Endothelial cell (in vitro differentiated cells): ENCODE data around the gene SLK. TPM values are rescaled to one million over a fixed set of nuclear protein-coding genes. Genes with fewer than 3 reads are reported as not detected.

Experiments used
- DNase-seq: peaks from one replicate; pipeline ENCODE4 v3.0.0; 2021; ENCODE audit warnings: low spot score
- H3K27ac Mint-ChIP-seq: one replicate; pipeline ENCODE4 v1.8.0; 2021; ENCODE audit warnings: mixed read lengths, inconsistent platforms; ENCODE audit not compliant: unreplicated experiment
- H3K27me3 Mint-ChIP-seq: one replicate; pipeline ENCODE4 v1.8.0; 2021; ENCODE audit warnings: mild to moderate bottlenecking, moderate library complexity, mixed read lengths, inconsistent platforms; ENCODE audit not compliant: unreplicated experiment
- H3K36me3 Mint-ChIP-seq: one replicate; pipeline ENCODE4 v1.8.0; 2021; ENCODE audit warnings: mild to moderate bottlenecking, low read depth, mixed read lengths, inconsistent platforms; ENCODE audit not compliant: unreplicated experiment
- H3K4me1 Mint-ChIP-seq: one replicate; pipeline ENCODE4 v1.8.0; 2021; ENCODE audit warnings: mild to moderate bottlenecking, mixed read lengths, inconsistent platforms; ENCODE audit not compliant: unreplicated experiment
- H3K4me3 Mint-ChIP-seq: one replicate; pipeline ENCODE4 v1.8.0; 2021; ENCODE audit warnings: mild to moderate bottlenecking, mixed read lengths, inconsistent platforms; ENCODE audit not compliant: unreplicated experiment
- H3K9me3 Mint-ChIP-seq: one replicate; pipeline ENCODE4 v1.8.0; 2021; ENCODE audit warnings: mixed read lengths, inconsistent platforms; ENCODE audit not compliant: unreplicated experiment
- CTCF ChIP-seq: fragments of 200-600 bp; sonication (generic); IDR thresholded peaks from one replicate; pipeline ENCODE4 v1.5.0; 2021; ENCODE audit warnings: antibody characterized with exemption; ENCODE audit not compliant: unreplicated experiment
- total RNA-seq: library from RNA; stranded (reverse); fragmentation: NEBNext Ultra II Directional; extraction: Animal tissue kit (Norgen Biotek cat#: 25700); gene quantifications from one replicate; pipeline ENCODE4 v1.2.1, GENCODE V29; 2021; ENCODE audit not compliant: unreplicated experiment

Gene SLK
- total RNA-seq, 1 donor from 2014 or later = 30.8 TPM

DNA sequence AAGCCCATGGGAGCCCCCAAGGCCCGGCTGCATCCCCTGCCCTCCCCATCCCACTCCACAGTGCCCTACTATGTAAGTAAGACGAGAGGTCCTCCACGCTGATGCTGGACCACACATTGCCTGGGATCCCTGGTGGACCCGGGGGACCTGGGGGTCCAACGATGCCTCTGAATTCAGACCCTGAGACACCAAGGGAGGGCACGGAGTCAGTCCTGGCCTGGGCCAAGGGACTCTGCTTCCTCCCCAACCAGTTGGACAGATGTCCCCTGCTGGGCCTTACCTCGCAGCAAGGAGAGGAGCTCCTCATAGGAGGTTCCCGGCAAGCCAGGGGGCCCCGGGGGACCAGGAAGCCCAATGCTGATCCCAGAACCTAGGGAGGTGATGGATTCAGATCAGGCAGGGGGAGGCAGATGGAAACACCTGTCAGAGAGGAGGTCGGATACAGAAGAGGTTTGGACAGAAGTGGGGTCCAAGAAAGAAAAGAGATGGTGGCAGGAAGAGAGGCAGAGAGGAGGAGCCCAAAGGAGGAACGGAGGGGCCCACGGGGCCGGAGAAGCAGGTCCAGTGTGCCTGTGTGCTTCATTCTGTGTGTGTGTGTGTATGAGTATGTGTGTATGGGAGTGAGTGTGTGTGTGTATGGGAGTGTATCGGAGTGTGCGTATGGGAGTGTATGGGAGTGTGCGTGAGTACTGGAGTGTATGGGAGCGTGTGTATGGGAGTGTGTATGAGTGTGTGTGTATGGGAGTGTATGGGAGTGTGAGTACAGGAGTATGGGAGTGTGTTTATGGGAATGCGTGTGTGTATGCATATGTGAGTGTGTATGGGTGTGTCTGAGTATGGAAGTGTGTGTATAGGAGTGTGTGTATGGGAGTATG lies 68.5 kb downstream of the SLK start:
- no peaks in the 10 kb centered on the region for H3K9me3 Mint-ChIP-seq
- peaks cover 16% of the 10 kb centered on the region for H3K36me3 Mint-ChIP-seq
- no peak for TF ChIP-seq CTCF
- DNase-seq = no peak
- H3K27me3 Mint-ChIP-seq = peaks cover 21% of the 10 kb centered on the region
- H3K4me1 Mint-ChIP-seq = peaks cover 7% of the 10 kb centered on the region
- no peak overlapping the region for H3K27ac Mint-ChIP-seq
- H3K4me3 Mint-ChIP-seq = peak overlapping the region; percentile 17

GRCh38 chr10:104036069-104036384 lies 69.1 kb downstream of the SLK start:
- Mint-ChIP-seq H3K27ac (no peak overlapping the region), H3K27me3 (peaks cover 22% of the 10 kb centered on the region), H3K4me1 (peaks cover 7% of the 10 kb centered on the region), H3K9me3 (no peaks in the 10 kb centered on the region), H3K4me3 (no peak overlapping the region), H3K36me3 (peaks cover 16% of the 10 kb centered on the region)
- DNase-seq = no peak
- no peak for TF ChIP-seq CTCF

- peaks cover 16% of the 10 kb centered on the region for H3K36me3 Mint-ChIP-seq
- no peak for TF ChIP-seq CTCF
- peaks cover 7% of the 10 kb centered on the region for H3K4me1 Mint-ChIP-seq
- DNase-seq = no peak
- H3K4me3 Mint-ChIP-seq = no peak overlapping the region
- no peak overlapping the region for H3K27ac Mint-ChIP-seq
- peaks cover 23% of the 10 kb centered on the region for H3K27me3 Mint-ChIP-seq
- no peaks in the 10 kb centered on the region for H3K9me3 Mint-ChIP-seq
Measured at GRCh38 chr10:104036518-104037260, 69.7 kb downstream of the SLK start.

DNA sequence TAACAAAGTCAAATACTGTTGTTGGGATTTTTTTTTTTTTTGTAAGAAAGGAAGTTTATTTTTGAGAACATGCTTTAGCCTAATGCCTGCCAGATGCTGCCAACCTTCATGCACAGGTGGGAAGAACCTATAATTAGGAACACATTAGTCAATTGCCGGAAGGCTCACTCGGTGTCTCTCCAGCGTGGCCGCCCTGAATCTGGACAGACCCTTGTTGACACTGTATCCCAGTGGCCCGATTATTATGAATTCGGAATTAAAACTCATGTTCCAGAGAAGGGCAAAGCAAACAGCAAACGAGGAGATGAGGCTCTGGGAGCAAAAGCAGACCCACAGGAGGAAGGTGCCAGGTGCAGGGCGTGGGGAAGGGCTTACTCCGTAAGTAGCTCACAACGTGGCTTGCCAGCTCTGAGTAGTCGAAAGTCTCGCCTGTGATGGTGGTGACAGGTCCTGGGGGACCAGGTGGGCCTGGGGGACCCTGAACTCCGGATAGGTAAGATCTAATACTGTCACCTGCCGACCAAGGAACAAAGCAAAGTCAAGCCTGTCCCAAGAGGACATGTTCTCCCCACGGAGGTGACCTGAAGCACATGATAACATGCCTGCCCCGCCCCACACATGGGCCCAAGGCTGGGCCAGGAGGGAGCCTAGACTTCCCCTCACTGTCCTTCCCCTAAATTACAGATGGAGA lies 70.5 kb downstream of the SLK start:
- H3K36me3 Mint-ChIP-seq = peaks cover 16% of the 10 kb centered on the region
- no peak for DNase-seq
- H3K4me3 Mint-ChIP-seq = no peak overlapping the region
- H3K9me3 Mint-ChIP-seq = no peaks in the 10 kb centered on the region
- H3K27ac Mint-ChIP-seq = no peak overlapping the region
- no peak for TF ChIP-seq CTCF
- H3K4me1 Mint-ChIP-seq = peaks cover 3% of the 10 kb centered on the region
- H3K27me3 Mint-ChIP-seq = peaks cover 25% of the 10 kb centered on the region
